ENCODE results near the gene TMX2.

DNA sequence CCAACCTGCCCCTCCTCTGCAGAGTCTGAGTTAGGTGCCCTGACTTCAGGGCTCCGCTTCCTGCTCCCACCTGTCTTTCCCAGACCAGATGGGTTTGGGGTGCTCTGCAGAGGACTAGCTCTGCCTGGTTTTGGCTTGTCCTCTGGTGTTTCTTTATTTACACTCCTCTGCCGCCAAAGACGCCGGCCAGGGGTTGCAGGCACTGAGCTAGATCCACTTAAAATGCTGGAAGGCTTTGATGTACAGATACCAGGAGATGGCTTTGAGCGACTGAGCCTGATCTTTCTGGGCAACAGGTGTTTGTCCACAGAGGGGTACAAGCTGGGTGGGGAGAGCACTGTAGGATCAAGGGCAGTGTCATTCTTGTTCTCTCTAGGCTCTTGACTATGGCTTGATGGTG is 32.8 kb downstream of the TMX2 start:
- TF ChIP-seq CTCF (IDR thresholded peaks at IDR 0.05) (no peak), POLR2A (IDR thresholded peaks at IDR 0.05) (no peak)
